ENCODE results near the gene GSN. TPM values are rescaled to one million over a fixed set of nuclear protein-coding genes. Genes with fewer than 3 reads are reported as not detected.
A peak's percentile ranks its signal among the peaks of the same experiment; 100 is the strongest.

GSN gene
- total RNA-seq, result 100 to 1,000 TPM; 328 to 753 TPM

DNA sequence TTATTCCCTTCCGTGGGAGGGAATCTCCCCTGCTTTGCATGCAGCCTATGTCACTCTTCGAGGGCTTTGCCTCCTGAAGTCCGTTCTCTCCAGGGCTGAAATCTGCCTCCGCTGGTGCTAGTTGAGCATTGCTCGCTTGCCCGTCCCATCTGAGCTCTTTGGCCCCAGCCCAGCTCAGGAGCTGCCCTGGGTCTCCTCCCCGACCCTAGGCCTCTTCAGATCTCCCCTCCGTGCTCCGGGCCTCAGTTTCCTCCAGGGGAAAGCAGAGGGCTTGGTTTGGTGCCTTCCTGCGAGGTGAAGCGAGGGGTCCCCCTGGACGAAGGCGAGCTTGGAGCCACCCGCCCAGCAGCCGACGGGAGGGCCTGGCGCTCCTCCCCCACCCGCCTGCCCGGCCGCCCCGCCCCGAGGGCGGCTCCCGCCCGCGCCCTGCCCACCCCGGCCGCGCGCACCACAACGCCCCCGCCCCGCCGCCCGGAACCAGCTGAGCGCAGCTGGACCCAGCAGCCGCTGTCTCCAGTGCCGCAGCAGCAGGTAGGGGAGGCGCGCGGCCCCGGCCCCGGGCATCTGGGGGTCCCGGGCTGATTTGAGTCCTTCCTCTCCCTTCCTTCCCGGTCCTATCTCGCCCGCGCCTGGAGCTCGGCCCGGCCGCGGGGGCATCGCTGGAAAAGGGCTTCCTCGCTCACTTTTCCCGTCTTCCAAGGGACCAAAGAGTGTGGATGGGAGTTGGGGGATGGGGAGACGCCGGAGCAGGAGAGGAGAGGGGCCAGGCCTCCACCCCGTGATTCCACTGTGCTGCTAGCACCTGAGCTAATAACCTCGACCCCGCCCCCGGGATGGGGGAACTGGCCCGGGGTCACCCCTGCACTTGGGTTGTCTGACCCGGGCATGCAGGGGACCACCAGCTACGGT is at the start of gene GSN:
Gene GSN (plus strand): TSS at position 474 of the 909 bp plus-strand sequence. CDS start 33,810 bp downstream, outside the sequence.
- no peaks in the 10 kb centered on the region for H3K27me3 ChIP-seq
- H3K9me3 ChIP-seq, result no peaks in the 10 kb centered on the region
- H3K27ac ChIP-seq, result peak within 1 kb of the TSS; percentile 64 to 66 (median 64)
- intact Hi-C loops (cut with DNase I), result loop anchor here (10.0 kb wide), 1 partner anchor 53 kb away; no protein-coding TSS in a partner anchor
- DNase-seq, result peak; percentile 78 to 86 (median 82)
- 1 to 9% methylated on average over 17 to 63 of the region's 64 CpGs for WGBS, 2 donors
- TF ChIP-seq POLR2A (IDR thresholded peaks at IDR 0.05), result peak; percentile 61 to 76 (median 70)
- TF ChIP-seq, protein P1, sequence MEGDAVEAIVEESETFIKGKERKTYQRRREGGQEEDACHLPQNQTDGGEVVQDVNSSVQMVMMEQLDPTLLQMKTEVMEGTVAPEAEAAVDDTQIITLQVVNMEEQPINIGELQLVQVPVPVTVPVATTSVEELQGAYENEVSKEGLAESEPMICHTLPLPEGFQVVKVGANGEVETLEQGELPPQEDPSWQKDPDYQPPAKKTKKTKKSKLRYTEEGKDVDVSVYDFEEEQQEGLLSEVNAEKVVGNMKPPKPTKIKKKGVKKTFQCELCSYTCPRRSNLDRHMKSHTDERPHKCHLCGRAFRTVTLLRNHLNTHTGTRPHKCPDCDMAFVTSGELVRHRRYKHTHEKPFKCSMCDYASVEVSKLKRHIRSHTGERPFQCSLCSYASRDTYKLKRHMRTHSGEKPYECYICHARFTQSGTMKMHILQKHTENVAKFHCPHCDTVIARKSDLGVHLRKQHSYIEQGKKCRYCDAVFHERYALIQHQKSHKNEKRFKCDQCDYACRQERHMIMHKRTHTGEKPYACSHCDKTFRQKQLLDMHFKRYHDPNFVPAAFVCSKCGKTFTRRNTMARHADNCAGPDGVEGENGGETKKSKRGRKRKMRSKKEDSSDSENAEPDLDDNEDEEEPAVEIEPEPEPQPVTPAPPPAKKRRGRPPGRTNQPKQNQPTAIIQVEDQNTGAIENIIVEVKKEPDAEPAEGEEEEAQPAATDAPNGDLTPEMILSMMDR (IDR thresholded peaks at IDR 0.05), result peak in 3 of 7 experiments; percentile 15 to 30 (median 18)
- H3K4me1 ChIP-seq, result peaks cover 26% of the 10 kb centered on the region
- no peaks in the 10 kb centered on the region for H3K36me3 ChIP-seq (replicated peaks in 1 of 2; ENCODE audit: insufficient read depth in 1 of 2, low read depth in 2 of 2)
- peak; percentile 92 for ATAC-seq
- H3K4me3 ChIP-seq, result peak within 1 kb of the TSS; percentile 32 to 33

DNA sequence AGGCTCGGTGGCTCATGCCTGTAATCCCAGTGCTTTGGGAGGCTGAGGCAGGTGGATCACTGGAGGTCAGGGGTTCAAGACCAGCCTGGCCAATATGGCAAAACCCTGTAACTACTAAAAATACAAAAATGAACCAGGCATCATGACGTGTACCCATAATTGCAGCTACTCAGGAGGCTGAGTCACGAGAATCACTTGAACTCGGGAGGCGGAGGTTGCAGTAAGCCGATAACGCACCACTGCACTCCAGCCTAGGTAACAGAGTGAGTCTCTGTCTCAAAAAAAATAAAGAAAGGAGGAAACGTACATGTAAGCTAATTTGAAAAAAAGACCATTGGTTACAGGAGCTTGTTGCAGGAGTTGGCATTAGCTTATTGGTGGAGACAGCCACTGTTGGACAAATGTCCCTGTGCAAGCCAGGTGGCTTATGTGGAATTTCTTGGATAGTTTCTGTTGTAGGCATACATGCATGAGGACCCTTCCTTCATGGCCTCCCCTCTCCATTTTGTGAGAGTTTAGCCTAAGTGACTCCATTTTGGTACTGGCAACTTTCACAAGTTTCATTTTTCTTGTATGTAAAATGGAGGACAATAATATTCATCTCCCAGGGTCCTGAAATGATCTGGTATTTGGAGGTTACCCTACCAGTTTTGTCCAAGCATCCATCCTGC is 49.5 kb upstream of the GSN start:
- H3K9me3 ChIP-seq, result no peaks in the 10 kb centered on the region
- no peaks in the 10 kb centered on the region for H3K27me3 ChIP-seq
- no peak for ATAC-seq
- intact Hi-C loops (cut with DNase I), result loop anchor here (10.0 kb wide), 3 partner anchors 46 to 186 kb away; partner anchors contain the start of gene GSN
- H3K4me1 ChIP-seq, result peaks cover 8% of the 10 kb centered on the region
- H3K27ac ChIP-seq, result no peak overlapping the region
- TF ChIP-seq, protein P1 (IDR thresholded peaks at IDR 0.05), result no peak
- no peak for TF ChIP-seq POLR2A (IDR thresholded peaks at IDR 0.05)
- no peak for DNase-seq
- H3K4me3 ChIP-seq, result no peak overlapping the region
- 85 to 91% methylated on average over 8 of the region's 8 CpGs for WGBS, 2 donors
- H3K36me3 ChIP-seq (replicated peaks in 1 of 2; ENCODE audit: insufficient read depth in 1 of 2, low read depth in 2 of 2), result no peaks in the 10 kb centered on the region

DNA sequence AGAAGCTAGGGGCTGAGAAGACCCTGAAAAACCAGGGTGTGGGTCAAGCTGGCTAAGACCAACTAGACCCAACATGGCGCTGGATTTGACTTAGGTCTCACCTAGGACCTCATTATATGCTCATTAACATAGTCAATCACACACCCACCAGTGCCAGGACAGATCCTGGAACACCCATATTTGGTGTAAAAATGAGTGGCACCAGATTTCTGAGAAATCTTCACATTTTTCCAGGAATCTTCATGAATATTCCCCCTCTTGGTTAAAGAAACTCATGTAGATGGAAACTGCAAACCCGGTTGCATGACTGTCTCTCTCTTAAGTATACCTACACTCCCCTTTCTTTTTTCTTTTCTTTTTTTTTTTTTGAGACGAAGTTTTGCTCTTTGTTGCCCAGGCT is 48.4 kb upstream of the GSN start:
- Histone ChIP-seq H3K4me1 (peaks cover 7% of the 10 kb centered on the region), H3K36me3 (replicated peaks in 1 of 2; ENCODE audit: insufficient read depth in 1 of 2, low read depth in 2 of 2) (no peaks in the 10 kb centered on the region), H3K27me3 (no peaks in the 10 kb centered on the region), H3K4me3 (no peak overlapping the region), H3K9me3 (no peaks in the 10 kb centered on the region), H3K27ac (no peak overlapping the region)
- intact Hi-C loops (cut with DNase I), result loop anchor here (10.0 kb wide), 3 partner anchors 45 to 185 kb away; partner anchors contain the start of gene GSN
- 82 to 87% methylated on average over 3 of the region's 3 CpGs for WGBS, 2 donors
- DNase-seq (no peak), ATAC-seq (no peak)
- TF ChIP-seq POLR2A (IDR thresholded peaks at IDR 0.05), result no peak
- TF ChIP-seq, protein P1 (IDR thresholded peaks at IDR 0.05), result no peak

DNA sequence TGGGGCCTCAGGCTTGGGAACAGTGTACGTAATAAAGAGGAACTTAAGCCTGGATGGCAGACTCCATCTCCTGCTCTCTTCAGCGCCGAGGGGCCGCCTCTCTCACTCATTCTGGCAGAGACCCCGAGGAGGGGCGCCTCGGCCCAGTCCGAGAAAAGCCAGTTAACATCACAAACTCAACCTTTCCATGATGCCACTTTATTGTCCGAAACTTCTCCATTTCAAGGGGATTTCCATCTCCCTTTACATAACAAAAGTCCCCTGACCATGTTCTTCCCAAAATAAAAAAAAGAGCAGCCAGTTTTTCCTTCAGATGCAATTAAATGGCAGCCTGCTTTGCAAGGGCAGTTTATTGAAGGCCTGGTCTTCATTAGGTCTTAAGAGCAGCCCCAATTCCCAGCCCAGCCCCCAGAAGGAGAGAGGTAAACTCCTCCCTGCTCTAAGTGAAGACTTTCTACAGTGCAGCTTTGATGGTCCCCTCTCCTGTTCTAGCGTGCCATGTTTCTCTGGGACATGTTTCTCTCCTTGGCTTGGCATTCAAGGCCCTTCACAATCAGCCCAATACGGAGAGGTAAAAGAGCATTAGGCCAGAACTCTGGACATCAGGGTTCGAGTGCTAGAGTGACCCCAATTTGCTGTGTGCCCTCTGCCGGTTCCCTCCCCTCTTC is 46.8 kb upstream of the GSN start:
- intact Hi-C loops (cut with DNase I), result no loop called here
- TF ChIP-seq, protein P1 (IDR thresholded peaks at IDR 0.05), result no peak
- TF ChIP-seq POLR2A (IDR thresholded peaks at IDR 0.05), result no peak

More for the DNA sequence above, 46.8 kb upstream of the GSN start:
- no peak overlapping the region for H3K27ac ChIP-seq
- H3K4me1 ChIP-seq, result peaks cover 7% of the 10 kb centered on the region
- WGBS, 2 donors, result 74 to 87% methylated on average over 13 of the region's 13 CpGs
- ATAC-seq, result no peak
- no peak for DNase-seq
- no peak overlapping the region for H3K4me3 ChIP-seq
- H3K27me3 ChIP-seq, result no peaks in the 10 kb centered on the region
- no peaks in the 10 kb centered on the region for H3K36me3 ChIP-seq (replicated peaks in 1 of 2; ENCODE audit: insufficient read depth in 1 of 2, low read depth in 2 of 2)
- no peaks in the 10 kb centered on the region for H3K9me3 ChIP-seq
